GM21529 (cell line): ENCODE results near the gene PKDREJ.
"Not testable (repeated sequence)": the region's sequence is repeated elsewhere in the genome, so short reads cannot be mapped to it uniquely, and the experiment has no call there.

Experiments used
- ATAC-seq: cut with Tn5 transposase; IDR thresholded peaks from one replicate; pipeline ENCODE4 v1.9.1; 2021; ENCODE audit not compliant: unreplicated experiment

The PKDREJ gene

DNA sequence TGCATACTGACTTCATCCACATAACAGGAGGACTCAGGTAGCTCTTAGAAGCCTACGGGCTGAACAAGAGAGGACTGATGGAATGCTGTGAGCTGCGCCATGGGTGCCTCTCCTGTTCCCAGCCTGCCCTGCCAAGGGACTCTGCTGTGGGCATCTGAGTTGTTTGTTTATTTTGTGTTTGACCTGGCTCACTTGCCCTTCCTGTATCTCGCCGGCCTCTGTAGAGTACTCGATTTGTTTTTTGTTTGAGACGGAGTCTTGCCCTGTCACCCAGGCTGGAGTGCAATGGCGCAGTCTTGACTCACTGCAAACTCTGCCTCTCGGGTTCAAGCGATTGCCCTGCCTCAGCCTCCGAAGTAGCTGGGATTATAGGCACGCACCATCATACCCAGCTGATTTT is 6.4 kb upstream of the PKDREJ start:
- no peak for ATAC-seq

GRCh38 chr22:46267431-46268279 is 4.5 kb upstream of the PKDREJ start, which contains the start of gene TTC38:
TSS of gene TTC38 (plus strand) at chr22:46268008. CDS start at chr22:46268040, 32 bp downstream.
- ATAC-seq = peak; percentile 76

DNA sequence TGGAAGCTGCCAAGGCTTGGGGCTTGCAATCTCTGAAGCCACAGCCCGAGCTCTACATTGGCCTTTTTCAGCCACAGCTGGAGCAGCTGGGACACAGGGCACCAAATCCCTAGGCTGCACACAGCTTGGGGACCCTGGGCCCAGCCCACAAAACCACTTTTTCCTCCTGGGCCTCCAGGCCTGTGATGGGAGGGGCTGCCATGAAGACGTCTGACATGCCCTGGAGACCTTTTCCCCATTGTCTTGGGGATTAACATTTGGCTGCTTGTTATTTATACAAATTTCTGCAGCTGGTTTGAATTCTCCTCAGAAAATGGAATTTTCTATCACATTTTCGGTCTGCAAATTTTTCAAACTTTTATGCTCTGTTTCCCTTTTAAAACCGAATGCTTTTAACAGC is 2.5 kb upstream of the PKDREJ start:
- ATAC-seq = not testable (repeated sequence)

GRCh38 chr22:46264520-46264919 is 1.4 kb upstream of the PKDREJ start:
- not testable (repeated sequence) for ATAC-seq

DNA sequence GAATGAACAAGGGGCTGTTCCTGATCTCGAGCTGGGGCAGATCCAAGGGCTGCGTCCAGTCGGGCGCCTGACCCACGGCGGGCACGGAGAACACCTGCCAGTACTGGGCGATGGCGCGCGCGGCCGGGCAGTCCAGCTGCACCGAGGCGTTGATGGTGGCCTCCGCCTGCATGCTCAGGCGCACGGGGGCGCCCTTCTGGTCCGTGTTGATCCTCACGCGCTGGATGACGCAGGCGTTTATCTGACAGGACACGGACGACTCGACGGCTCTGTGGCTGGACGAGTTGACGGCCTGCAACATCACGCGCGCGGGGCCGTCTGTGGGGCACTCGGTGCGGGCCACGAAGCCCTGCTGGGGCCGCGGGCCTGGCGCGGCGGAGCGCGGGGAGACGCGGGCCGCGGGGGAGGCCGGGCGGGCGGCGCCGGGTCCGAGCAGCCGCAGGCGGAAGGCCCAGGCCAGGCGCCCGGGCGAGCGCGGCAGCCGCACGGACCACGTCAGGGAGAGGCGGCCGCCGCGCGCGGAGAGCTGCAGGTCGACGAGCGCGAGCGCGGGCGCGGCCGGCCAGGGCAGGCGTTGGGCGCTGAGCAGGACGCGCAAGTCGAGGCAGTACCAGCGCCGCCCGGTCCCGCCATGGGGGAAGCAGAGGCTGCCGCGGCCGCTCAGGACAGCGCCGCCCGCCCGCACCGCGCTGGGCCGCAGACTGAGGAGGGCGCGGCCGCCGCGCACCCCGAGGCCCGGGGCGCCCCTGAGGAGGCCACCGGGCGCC is 511 bp downstream of the PKDREJ start:
- ATAC-seq = no peak

DNA sequence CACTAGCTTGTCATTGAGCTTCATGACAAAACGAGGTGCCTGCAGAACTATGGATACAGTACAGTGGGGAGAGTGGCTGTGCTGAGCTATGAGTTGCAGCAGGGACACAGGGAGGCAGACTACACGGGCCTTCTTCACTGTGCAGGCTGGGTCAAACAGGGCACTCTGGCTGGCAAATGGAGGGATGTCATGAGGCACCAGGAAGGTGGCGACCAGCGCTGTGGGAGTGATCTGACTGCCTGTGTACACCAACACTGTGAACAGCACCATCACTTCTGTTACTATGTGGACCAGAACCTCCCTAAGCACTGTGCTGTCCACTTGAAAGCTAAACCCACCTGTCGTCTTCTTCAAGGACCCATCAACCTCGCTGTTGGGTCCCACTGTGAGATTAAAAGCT is 3.1 kb downstream of the PKDREJ start:
- no peak for ATAC-seq

DNA sequence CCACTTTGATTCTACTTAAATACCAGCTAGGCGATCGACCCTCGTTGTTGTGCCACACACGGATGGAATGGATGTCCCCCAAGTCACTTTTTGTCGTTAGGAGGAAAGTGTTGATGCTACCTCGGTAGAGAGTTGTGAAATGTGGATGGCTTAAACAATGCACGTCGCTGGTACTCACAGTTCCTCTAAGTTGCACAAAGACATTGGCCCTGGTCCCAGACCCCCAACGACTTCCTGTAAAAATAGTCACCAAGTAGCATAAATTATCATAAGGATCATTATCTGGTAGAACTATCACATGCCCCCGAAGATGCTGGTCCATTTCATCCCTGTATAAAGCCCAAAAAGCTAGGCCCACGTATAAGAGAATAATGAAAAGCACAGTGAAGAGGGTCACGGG is 3.8 kb downstream of the PKDREJ start:
- no peak for ATAC-seq

GRCh38 chr22:46256358-46256958 is 6.7 kb downstream of the PKDREJ start:
- ATAC-seq = no peak

DNA sequence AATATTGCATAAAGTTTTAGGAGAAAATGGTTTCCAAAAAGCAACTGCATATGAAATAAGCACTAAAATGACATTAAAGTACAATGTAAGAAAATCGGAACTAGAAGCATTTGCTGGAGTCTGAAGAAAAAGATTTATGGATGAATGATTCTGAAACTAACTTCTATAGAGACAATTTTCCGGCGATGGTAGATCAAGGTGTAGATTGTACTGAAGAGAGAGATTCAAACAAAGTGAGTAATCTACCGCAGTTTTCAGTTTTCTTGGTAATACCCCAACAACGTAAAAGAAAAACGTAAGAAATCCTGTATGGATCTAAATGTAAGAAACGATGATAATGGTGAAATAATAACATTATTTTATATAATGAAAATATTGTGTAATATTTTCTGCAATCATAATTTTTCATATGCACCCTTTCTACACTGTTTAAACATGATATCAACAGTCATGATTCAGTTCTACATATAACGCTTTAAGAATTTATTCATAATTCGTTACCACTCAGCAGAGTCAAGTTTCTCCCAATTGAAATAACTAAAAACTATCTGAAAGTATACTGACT is 11.2 kb downstream of the PKDREJ start:
- ATAC-seq = no peak

GRCh38 chr22:46251266-46251665 is 11.9 kb downstream of the PKDREJ start:
- ATAC-seq = no peak

DNA sequence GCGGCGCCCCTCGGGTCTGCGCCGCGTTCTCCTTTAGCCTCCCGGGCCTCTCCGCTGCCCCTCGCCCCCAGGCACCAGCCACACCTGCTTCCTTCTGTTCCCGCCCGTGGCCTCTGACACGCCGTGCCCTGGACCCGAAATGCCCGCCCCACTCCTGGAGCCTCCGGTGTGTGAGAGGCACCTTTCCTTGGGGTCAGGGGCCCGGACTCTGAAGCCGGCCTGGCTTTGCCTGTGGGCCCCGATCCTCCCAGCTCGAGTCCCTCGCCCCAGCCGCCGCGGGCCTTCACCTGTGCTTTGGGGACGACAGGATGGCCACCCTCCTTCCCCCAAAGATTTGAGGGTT is 12.4 kb downstream of the PKDREJ start:
- peak; percentile 30 for ATAC-seq

GRCh38 chr22:46250035-46250782 is 12.9 kb downstream of the PKDREJ start, which contains the start of gene CDPF1:
TSS of gene CDPF1 (minus strand) at chr22:46250293. CDS start at chr22:46248284, 2,009 bp downstream.
- ATAC-seq = peak; percentile 79

GRCh38 chr22:46247443-46247975 is 15.6 kb downstream of the PKDREJ start:
- ATAC-seq = no peak

DNA sequence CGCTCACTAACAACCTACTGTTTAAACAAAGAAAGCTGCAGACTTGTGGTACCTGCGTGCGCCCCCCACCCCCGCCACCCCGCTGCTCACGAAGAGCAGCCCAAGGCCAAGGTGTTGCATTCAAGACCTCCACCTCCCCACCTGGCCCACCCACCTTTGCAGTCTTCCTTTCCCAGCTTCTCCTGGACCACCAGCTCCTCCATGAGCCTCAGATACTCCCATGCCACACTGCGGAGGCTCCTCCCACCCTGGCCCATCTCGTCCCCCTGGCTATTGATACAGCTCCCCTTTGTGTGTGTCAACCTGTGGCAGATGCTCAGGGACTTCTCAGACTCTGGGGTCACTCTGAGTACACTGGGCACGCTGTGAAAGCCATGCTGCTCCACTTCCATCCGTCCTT is 17.0 kb downstream of the PKDREJ start:
- ATAC-seq = no peak

GRCh38 chr22:46245511-46245910 is 17.6 kb downstream of the PKDREJ start:
- no peak for ATAC-seq

GRCh38 chr22:46244771-46245170 is 18.4 kb downstream of the PKDREJ start:
- no peak for ATAC-seq

DNA sequence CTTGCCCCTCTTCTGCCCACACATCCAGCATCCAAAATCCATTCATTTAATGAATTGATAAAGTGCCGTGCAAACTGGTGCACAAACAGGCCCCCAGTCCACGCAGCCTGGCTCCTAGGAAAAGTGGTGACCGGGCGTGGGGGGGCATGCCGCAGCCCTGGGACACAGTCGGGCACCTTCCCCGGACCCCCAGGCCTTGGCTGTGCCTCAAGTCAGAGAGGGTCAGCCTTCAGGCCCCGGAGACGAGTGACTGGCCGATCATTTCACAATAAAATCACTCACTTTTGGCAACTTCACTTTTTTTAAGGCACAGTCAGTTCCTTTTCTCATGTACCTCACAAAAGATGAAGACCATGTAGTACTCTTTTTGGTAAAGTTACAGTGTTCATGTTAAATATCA is 21.1 kb downstream of the PKDREJ start:
- no peak for ATAC-seq

DNA sequence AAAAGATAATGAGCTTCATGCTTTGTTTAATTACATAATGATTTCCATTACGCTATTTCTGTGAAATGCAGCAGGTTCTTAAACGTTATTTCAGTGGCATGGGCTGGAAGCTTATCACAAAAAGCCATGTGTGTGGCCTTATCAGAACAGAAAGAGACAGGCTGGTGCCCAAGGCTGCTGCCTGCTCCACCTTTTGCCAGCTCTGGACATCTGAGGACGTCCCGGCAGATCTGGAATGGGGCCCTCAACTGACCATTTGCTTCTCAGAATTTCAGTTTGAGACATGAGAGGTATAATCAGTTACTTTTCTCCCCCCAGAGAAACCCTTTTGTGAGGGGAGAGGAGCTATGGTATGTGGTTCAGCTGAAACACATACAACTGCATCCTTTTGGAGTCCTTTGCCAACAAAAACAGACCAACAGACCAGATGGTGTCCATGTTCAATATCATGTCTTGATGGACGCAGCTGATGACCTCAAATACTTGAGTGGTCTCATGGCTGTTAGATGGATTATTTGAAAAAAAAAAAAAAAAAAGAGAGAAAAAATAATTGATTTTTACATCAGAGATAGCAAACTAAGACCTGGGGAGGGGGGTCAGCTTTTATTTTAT is 21.6 kb downstream of the PKDREJ start:
- no peak for ATAC-seq

DNA sequence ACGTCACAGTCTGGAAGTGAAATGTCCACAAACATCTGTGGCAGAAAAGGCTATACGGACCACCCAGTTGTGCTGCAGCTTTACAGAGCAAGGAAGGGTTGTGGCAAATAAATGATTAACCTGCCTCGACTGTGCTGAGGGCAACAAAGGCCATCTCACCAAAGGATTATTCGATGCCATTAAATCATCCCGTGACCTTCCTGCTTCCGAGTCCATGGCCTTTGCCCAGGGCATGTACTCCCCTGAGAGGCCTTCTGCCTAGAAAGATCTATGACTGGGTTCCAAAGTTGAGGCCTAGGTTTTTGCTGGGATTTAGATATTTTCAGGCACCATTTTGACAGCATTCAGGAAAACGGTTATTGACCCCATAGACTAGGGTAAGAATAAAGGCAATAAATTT is 22.2 kb downstream of the PKDREJ start:
- ATAC-seq = no peak

- ATAC-seq = no peak
These were observed 22.6 kb downstream of the PKDREJ start for GRCh38 chr22:46240506-46240905.
